ENCODE data around the gene BBS12.
A peak's percentile ranks its signal among the peaks of the same experiment; 100 is the strongest.

The BBS12 gene

DNA sequence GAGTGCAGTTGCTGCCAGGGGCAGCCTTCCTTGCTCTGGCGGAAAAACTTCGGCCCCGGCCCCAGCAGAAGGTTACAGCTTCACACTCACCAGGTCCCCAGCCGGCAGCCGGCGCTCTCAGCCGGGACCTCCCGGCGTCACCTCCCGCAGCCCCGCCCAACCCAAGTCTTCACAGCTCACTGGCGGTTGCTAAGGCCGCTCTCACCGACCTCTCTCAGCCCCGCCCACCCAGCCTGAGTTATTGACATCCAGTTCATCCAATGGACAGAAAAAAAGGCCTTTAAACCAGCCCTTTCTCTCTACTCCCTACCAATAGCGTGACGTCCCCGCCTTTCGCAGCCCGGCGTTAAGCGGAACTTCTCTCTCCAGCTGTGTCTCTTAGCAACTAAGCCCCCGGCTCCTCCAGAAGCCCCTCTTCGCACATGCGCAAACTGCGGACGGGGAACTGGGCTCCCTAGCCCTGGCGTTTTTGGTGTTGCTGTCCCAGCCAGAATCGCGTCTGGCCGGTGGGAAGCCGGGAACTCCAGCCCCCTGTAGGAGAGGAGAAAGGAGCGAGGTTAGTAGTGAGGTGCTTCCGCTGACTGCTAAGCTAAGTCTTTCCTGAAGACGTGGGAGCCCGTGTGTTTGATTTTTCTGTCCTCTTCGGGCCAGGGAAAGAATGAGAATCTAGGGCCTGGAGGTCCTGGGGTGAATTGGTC, at the start of gene BBS12:
Gene BBS12, plus strand, starts transcription at position 376 of the 698 bp plus-strand sequence. CDS start 9,189 bp downstream, outside the sequence.
- DNase-seq (ENCODE audit: low read depth) = peak; percentile 99

DNA sequence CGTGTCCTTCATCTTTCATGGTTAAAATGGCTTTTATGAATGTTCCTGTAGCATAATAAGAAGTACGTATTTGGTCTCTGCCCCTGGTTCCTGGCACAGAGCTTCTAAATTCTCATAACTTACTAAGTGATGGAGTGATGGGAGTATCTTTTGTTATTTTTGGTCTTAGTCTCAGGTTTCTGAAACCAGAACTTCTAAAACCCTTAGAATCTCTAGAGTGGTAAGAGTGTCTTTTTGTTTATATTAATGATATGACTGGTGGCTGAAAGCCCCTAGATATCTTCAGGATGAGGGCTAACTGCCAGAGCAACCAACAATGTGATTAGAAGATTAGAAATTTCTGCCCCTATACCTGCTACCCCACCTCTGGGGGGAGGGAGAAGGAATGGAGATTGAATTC, 45.8 kb upstream of the BBS12 start:
- DNase-seq (ENCODE audit: low read depth) = no peak

DNA sequence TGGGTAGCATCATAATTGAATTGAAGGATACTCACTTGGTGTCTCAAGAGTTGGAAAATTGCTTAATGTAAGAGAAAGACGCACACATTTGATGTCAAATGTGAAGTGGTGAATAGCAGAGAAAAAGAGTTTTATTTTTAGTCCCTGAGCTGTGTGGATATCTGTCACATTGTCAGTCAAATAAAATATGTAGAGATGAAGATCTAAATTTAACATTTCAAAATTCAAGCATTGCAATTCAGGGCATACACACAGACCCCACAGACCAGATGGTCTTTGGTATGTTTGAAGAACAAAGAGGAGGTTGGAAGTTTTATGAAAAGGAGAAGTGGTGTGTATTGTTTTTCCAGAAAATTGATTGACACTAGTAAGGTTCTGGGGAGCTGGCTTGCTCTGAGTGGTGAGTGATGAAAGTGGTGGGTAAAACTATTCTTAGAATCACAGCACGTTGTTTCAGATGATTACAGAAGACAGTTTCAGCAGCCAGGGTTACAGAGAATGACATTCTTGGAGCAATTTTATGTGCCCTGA, 44.9 kb upstream of the BBS12 start:
- DNase-seq (ENCODE audit: low read depth) = no peak

DNA sequence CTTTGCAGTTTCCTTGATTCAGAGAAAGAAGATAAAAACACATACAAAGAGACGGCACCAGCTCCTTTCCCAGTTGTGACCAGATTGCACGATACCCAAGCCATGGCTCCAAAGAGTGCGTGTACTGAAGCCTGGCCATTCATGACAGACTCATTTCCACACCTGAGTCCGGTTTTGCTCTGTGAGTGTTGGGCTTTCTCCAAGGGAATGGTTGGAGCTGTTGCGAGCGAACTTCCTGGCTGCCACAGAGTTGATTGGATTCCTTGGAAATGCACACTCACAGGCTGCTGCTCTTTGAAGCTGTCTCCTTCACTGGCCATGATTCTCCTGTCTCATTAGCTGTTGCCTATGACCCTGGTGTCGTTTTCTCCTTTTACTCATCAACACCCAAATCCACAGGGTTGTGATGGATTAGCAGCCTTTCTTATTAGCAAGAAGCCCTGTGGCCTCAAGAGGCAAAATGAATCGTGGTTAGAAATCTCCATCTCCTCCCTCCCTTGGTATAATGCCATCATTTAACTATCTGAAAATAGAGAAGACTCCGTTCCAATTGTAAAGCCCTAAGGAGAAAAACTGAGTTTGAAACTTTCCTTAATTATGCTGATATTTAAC, 43.9 kb upstream of the BBS12 start:
- DNase-seq (ENCODE audit: low read depth) = no peak

DNA sequence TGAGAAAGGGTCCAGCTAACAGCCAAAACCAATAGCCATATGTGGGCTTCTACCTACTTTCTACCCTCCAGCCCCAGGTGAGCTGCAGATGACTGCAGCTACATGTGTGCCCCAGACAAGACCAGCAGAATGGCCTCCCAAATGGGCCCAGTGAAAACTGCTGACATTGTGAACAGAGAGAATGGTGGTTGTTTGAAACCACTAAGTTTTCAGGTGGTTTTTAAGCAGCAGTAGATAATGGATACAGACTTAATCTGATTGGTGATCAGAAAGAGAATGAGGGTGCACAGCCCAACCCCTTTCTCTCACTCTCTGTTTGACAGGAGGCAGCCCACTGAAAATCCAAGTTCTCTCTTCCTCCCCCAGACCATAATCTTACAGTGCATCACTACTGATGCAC, 42.5 kb upstream of the BBS12 start:
- DNase-seq (ENCODE audit: low read depth) = no peak

GRCh38 chr4:122691988-122692387, 40.5 kb upstream of the BBS12 start:
- DNase-seq (ENCODE audit: low read depth) = no peak

GRCh38 chr4:122692641-122693520, 39.6 kb upstream of the BBS12 start:
- DNase-seq (ENCODE audit: low read depth) = no peak

GRCh38 chr4:122695226-122695625, 37.3 kb upstream of the BBS12 start:
- no peak for DNase-seq (ENCODE audit: low read depth)

- peak; percentile 23 for DNase-seq (ENCODE audit: low read depth)
These were observed 32.3 kb upstream of the BBS12 start for GRCh38 chr4:122700178-122700725.

- no peak for DNase-seq (ENCODE audit: low read depth)
These were observed 31.4 kb upstream of the BBS12 start for GRCh38 chr4:122701061-122701460.

DNA sequence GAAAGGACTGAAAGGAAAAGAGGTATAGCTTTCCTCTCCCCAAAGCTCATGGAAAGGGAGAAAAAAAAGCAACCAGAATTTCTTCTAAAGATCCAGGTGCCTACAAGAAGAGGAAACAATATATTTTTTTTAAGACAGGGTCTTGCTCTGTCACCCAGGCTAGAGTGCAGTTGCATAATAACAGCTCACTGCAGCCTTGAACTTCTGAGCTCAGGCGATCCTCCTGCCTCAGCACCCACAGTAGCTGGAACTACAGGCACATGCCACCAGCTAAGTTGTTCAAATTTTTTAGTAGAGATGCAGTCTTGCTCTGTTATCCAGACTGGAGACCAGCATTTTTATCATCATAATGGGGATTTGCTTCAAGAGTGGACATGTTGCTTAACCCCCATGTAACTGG, 30.5 kb upstream of the BBS12 start:
- DNase-seq (ENCODE audit: low read depth) = no peak

- DNase-seq (ENCODE audit: low read depth) = no peak
These were observed 29.6 kb upstream of the BBS12 start for GRCh38 chr4:122702939-122703338.

DNA sequence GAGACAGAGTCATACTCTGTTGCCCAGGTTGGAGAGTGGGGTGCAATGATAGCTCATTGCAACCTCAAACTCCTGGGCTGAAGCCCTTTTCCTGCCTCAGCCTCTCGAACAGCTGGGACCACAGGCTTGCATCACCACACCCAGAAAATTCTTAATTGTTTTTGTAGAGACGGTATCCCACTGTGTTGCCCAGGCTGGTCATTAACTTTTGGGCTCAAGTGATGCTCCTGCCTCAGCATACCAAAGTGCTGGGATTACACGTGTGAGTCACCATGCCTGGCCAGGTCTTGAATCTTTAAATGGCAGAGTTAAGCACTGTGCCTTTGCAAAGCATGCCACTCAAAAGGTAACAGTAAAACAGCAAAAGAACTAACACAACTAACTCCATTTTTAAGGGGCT, 28.6 kb upstream of the BBS12 start:
- peak; percentile 9 for DNase-seq (ENCODE audit: low read depth)

DNA sequence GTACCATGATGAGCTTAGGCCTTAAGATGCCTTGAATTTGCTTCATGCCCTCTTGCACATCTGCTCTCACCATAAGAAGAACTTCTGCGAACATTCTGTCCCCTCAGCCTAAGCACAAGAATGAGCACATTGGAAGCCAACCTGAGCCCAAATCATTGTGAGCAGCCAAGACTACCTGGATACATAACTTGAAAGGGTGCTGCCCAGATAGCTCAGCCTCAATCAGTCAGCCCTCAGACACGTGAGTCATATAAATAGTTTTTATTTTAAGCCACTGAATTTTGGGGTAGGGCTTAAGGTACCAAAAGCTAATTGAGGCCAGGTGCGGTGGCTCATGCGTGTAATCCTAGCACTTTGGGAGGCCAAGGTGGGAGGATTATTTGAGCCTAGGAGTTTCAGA, 27.5 kb upstream of the BBS12 start:
- no peak for DNase-seq (ENCODE audit: low read depth)

DNA sequence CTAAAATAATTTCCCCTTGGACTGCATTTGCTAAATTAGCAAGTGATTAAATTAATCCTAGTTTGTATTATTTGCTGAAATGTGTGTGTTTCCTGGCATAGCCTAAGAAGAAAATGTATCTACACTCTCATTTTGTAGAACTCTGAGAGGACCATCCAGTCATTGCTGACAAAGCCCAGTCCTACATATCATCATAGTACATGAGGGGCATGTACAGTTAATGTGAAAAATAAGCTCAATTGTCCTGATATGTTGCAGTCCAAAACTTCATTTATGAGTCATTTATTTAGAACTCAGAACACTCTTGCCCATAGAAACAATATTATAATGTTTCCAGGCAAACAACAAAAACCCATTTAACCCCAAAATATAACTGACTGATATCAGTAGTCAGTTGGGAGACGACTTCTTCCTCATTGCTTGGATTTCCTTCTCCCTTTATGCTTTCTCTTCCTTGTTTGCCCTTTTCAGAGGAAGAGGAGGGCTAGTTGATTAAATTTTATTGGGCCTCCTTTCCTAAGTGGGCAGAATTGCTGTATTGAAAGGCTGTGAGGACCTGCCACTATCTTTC, 26.9 kb upstream of the BBS12 start:
- no peak for DNase-seq (ENCODE audit: low read depth)

- DNase-seq (ENCODE audit: low read depth) = no peak
These were observed 26.0 kb upstream of the BBS12 start for GRCh38 chr4:122706511-122706910.

- no peak for DNase-seq (ENCODE audit: low read depth)
These were observed 25.0 kb upstream of the BBS12 start for GRCh38 chr4:122707497-122707896.

DNA sequence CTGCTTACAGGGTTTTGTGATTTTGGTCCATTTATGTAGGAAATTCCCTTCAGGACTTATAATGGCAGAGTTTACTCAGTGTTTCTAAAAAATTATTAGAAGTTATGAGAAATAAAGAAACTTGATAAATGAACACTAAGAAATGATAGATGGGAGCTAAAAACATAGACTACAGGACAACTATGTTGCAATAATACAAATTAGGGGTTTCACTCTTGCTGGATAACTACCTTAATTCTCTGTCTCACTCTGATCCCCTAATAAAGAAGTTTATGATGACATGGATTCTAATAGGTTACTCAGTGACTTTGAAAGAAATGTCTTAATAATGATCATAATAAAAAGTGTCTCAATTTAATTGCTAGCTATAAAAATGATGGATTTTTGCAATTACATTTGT, 23.3 kb upstream of the BBS12 start:
- DNase-seq (ENCODE audit: low read depth) = no peak

- DNase-seq (ENCODE audit: low read depth) = no peak
These were observed 21.8 kb upstream of the BBS12 start for GRCh38 chr4:122710434-122711308.

DNA sequence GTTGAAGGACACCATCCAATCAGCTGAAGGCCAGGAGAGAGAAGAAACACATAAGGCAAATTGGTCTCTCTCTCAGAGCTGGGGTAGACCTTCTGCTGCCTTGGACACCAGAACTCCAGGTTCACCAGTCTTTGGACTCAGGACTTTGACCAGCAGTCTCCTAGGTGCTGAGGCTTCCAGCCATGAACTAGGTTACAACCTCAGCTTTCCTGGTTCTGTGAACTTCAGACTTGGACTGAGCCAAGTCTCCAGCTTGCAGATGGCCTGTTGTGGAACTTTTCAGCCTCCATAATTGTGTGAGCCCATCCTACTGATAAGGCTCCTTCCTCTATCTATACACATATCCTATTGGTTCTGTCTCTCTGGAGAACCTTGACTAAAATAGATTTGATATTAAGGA, 20.6 kb upstream of the BBS12 start:
- DNase-seq (ENCODE audit: low read depth) = no peak

- DNase-seq (ENCODE audit: low read depth) = peak; percentile 32
These were observed 19.7 kb upstream of the BBS12 start for GRCh38 chr4:122712782-122713181.

Data from ELR (cell line).